Stomach (tissue), 9 donors: ENCODE measurements around the gene FOSL2. TPM values are rescaled to one million over a fixed set of nuclear protein-coding genes. Genes with fewer than 3 reads are reported as not detected.

Experiments
- DNase-seq, 2 donors: peaks; one replicate each; pipeline versions ENCODE4 v3.0.0 to v3.0.0-alpha.2; 2013 to 2019
- H3K27ac ChIP-seq, 5 donors: fragments of 200-600 bp in 4 of 5; sonication (generic) in 4 of 5; one replicate each; pipeline ENCODE4 v1.5.1; 2013 to 2019; ENCODE audit warnings: mild to moderate bottlenecking in 1 of 5, moderate library complexity in 1 of 5
- H3K27me3 ChIP-seq, 3 donors: fragments of 200-600 bp; sonication (generic); one replicate each; pipeline ENCODE4 v1.5.1; 2017 to 2019; ENCODE audit warnings: mixed run types in 1 of 3
- H3K36me3 ChIP-seq, 4 donors: fragments of 200-600 bp; sonication (generic); 1 replicate in 3 of 4; 2 replicates in 1 of 4; pipeline ENCODE4 v1.5.1; 2016 to 2019
- H3K4me1 ChIP-seq, 4 donors: fragments of 200-600 bp; sonication (generic); one replicate each; pipeline ENCODE4 v1.5.1; 2016 to 2019
- H3K4me3 ChIP-seq, 4 donors: fragments of 200-600 bp; sonication (generic) in 3 of 4; one replicate each; pipeline ENCODE4 v1.5.1; 2016 to 2019; ENCODE audit warnings: mild to moderate bottlenecking in 1 of 4
- H3K9me3 ChIP-seq, 4 donors: fragments of 200-600 bp; sonication (generic); one replicate each; pipeline ENCODE4 v1.5.1; 2016 to 2019
- EP300 ChIP-seq: sonication (generic); formaldehyde crosslinking; IDR thresholded peaks from one replicate; pipeline ENCODE4 v1.6.1; 2017; ENCODE audit warnings: antibody characterized with exemption
- POLR2A ChIP-seq, 4 donors: fragments of 450-650 bp; IDR thresholded peaks; one replicate each; pipeline ENCODE4 v1.6.1; 2016; ENCODE audit warnings: antibody characterized with exemption in 4 of 4, control low read depth in 2 of 4, mild to moderate bottlenecking in 1 of 4, moderate library complexity in 1 of 4
- POLR2AphosphoS5 ChIP-seq, 3 donors: sonication (generic); formaldehyde crosslinking; IDR thresholded peaks; one replicate each; pipeline ENCODE4 v1.6.1; 2016; ENCODE audit warnings: antibody characterized with exemption in 3 of 3
- WGBS, 5 donors: extraction: QIAGEN DNeasy Blood & Tissue Kit in 3 of 5; methylation state at CpG; one replicate each; pipeline versions ENCODE4 v1.1.5 to v1.1.7; 2013 to 2018; 5-methylcytosine and 5-hydroxymethylcytosine counted together
- intact Hi-C: fragments of 100-400 bp; cut with DNase I; formaldehyde crosslinking; loops from one replicate; pipeline ENCODE4 v1.15.1; 2023; ENCODE audit warnings: low total_unique reads
- polyA plus RNA-seq, 3 donors: library from polyadenylated mRNA; stranded (reverse); fragments of 200-250 nt; gene quantifications; one replicate each; pipeline ENCODE4 v1.2.3, GENCODE V29; 2013
- total RNA-seq, 5 donors: library from RNA; depleted of rRNA; stranded (reverse); fragments of >200 nt; gene quantifications; one replicate each; pipeline versions ENCODE4 v1.1.0 to v1.2.3, GENCODE V29; 2014 to 2016
- TF ChIP-seq, protein P1 (sequence below), 7 experiments: fragments of 450-650 bp in 4 of 7; fragments of 200-600 bp in 3 of 7; sonication (generic) in 3 of 7; IDR thresholded peaks; one replicate each; pipeline ENCODE4 v1.5.1; 2016 to 2019; ENCODE audit warnings: antibody characterized with exemption in 7 of 7, control low read depth in 2 of 7, mild to moderate bottlenecking in 1 of 7
- donor health status: healthy with polysubstance abuse.
- donor health status: Bipolar disorder and iron deficiency.
- donor health status: healthy.

FOSL2 gene
- total and polyA plus RNA-seq, 8 donors = 24.4 to 227 (median 71.2) TPM

DNA sequence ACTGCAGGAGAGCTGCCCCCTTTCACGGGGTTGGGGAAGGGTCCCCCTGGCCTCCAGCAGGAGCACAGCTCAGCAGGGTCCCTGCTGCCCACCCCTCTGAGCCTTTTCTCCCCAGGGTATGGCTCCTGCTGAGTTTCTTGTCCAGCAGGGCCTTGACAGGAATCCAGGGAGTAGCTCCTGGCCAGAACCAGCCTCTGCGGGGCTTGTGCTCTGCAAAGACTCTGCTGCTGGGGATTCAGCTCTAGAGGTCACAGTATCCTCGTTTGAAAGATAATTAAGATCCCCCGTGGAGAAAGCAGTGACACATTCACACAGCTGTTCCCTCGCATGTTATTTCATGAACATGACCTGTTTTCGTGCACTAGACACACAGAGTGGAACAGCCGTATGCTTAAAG, 21.2 kb downstream of the FOSL2 start:
- Histone ChIP-seq H3K9me3 (no peaks in the 10 kb centered on the region), H3K27ac (peak overlapping the region; percentile 23 to 78 (median 51)), H3K4me3 (peak overlapping the region in 1 of 4 donors; percentile 21), H3K27me3 (no peaks in the 10 kb centered on the region), H3K4me1 (peaks cover 23 to 69% (median 49%) of the 10 kb centered on the region in 4 donors), H3K36me3 (peaks cover 73 to 99% (median 85%) of the 10 kb centered on the region in 4 donors)
- TF ChIP-seq POLR2A (IDR thresholded peaks at IDR 0.05) (no peak), POLR2AphosphoS5 (IDR thresholded peaks at IDR 0.05) (no peak), EP300 (no peak)
- TF ChIP-seq, protein P1, sequence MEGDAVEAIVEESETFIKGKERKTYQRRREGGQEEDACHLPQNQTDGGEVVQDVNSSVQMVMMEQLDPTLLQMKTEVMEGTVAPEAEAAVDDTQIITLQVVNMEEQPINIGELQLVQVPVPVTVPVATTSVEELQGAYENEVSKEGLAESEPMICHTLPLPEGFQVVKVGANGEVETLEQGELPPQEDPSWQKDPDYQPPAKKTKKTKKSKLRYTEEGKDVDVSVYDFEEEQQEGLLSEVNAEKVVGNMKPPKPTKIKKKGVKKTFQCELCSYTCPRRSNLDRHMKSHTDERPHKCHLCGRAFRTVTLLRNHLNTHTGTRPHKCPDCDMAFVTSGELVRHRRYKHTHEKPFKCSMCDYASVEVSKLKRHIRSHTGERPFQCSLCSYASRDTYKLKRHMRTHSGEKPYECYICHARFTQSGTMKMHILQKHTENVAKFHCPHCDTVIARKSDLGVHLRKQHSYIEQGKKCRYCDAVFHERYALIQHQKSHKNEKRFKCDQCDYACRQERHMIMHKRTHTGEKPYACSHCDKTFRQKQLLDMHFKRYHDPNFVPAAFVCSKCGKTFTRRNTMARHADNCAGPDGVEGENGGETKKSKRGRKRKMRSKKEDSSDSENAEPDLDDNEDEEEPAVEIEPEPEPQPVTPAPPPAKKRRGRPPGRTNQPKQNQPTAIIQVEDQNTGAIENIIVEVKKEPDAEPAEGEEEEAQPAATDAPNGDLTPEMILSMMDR (IDR thresholded peaks at IDR 0.05) = no peak
- 39 to 67% (median 60%) methylated on average over 7 of the region's 7 CpGs for WGBS, 5 donors
- DNase-seq = no peak
- intact Hi-C loops = no loop called here

DNA sequence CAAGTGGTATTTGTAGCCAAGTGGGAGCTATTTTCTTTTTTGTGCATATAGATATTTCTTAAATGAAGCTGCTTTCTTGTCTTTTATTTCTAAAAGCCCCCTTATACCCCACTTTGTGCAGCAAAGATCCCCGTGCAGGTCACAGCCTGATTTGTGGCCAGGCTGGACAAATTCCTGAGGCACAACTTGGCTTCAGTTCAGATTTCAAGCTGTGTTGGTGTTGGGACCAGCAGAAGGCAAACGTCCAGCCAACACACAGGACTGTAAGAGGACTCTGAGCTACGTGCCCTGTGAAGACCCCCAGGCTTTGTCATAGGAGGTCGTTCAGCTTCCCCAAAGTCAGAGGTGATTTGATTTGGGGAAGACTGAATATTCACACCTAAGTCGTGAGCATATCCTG, 21.9 kb downstream of the FOSL2 start:
- 29 to 57% (median 42%) methylated on average over 4 to 5 of the region's 5 CpGs for WGBS, 5 donors
- peaks cover 23 to 68% (median 47%) of the 10 kb centered on the region in 4 donors for H3K4me1 ChIP-seq
- H3K27ac ChIP-seq = peak overlapping the region in 3 of 5 donors; percentile 51 to 78 (median 59)
- intact Hi-C loops = no loop called here
- H3K4me3 ChIP-seq = peak overlapping the region in 1 of 4 donors; percentile 21
- no peaks in the 10 kb centered on the region for H3K27me3 ChIP-seq
- no peak for DNase-seq
- no peak for TF ChIP-seq POLR2AphosphoS5 (IDR thresholded peaks at IDR 0.05)
- TF ChIP-seq, protein P1 (IDR thresholded peaks at IDR 0.05) = no peak
- TF ChIP-seq POLR2A (IDR thresholded peaks at IDR 0.05) = no peak
- no peak for TF ChIP-seq EP300
- peaks cover 66 to 99% (median 82%) of the 10 kb centered on the region in 4 donors for H3K36me3 ChIP-seq
- no peaks in the 10 kb centered on the region for H3K9me3 ChIP-seq

DNA sequence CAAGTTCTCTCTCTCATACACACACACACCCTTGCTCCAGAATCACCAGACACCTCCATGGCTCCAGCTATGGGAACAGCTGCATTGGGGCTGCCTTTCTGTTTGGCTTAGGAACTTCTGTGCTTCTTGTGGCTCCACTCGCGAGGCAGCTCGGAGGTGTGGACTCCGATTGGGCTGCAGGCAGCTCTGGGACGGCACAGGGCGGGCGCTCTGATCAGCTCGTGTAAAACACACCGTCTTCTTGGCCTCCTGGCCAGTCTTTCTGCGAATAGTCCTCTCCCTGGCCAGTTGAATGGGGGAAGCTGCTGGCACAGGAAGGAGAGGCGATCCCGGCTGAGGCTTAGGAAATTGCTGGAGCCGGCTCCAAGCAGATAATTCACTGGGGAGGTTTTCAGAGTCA, 22.4 kb downstream of the FOSL2 start:
- H3K9me3 ChIP-seq = no peaks in the 10 kb centered on the region
- peak overlapping the region in 3 of 5 donors; percentile 51 to 78 (median 59) for H3K27ac ChIP-seq
- TF ChIP-seq POLR2A (IDR thresholded peaks at IDR 0.05) (no peak), EP300 (no peak)
- peaks cover 23 to 64% (median 43%) of the 10 kb centered on the region in 4 donors for H3K4me1 ChIP-seq
- no peaks in the 10 kb centered on the region for H3K27me3 ChIP-seq
- peak in 1 of 2 donors; percentile 27 for DNase-seq
- 64 to 76% (median 72%) methylated on average over 13 of the region's 13 CpGs for WGBS, 5 donors
- H3K4me3 ChIP-seq = no peak overlapping the region
- peaks cover 62 to 99% (median 79%) of the 10 kb centered on the region in 4 donors for H3K36me3 ChIP-seq
- intact Hi-C loops = no loop called here

GRCh38 chr2:28415715-28416114, 23.1 kb downstream of the FOSL2 start:
- Histone ChIP-seq H3K4me3 (no peak overlapping the region), H3K27me3 (no peaks in the 10 kb centered on the region), H3K4me1 (peaks cover 23 to 57% (median 41%) of the 10 kb centered on the region in 4 donors), H3K9me3 (no peaks in the 10 kb centered on the region), H3K27ac (peak overlapping the region in 2 of 5 donors; percentile 31 to 51), H3K36me3 (peaks cover 60 to 99% (median 78%) of the 10 kb centered on the region in 4 donors)
- intact Hi-C loops = no loop called here
- peak in 1 of 2 donors; percentile 7 for DNase-seq
- 85 to 89% (median 87%) methylated on average over 3 of the region's 3 CpGs for WGBS, 5 donors
- TF ChIP-seq, protein P1 (IDR thresholded peaks at IDR 0.05) = no peak

GRCh38 chr2:28419003-28419402, 26.3 kb downstream of the FOSL2 start:
- intact Hi-C loops = no loop called here
- Histone ChIP-seq H3K27me3 (no peaks in the 10 kb centered on the region), H3K9me3 (no peaks in the 10 kb centered on the region), H3K4me3 (no peak overlapping the region), H3K36me3 (peaks cover 27 to 67% (median 46%) of the 10 kb centered on the region in 4 donors), H3K27ac (peak overlapping the region in 1 of 5 donors; percentile 46), H3K4me1 (peaks cover 5 to 39% (median 22%) of the 10 kb centered on the region in 4 donors)
- DNase-seq = peak in 1 of 2 donors; percentile 6
- WGBS, 5 donors = 82 to 94% (median 83%) methylated on average over 3 of the region's 3 CpGs
- TF ChIP-seq POLR2AphosphoS5 (IDR thresholded peaks at IDR 0.05) (peak in 1 of 3 donors; percentile 3), POLR2A (IDR thresholded peaks at IDR 0.05) (no peak)
